ENCODE results near the gene ARHGAP26. TPM values are rescaled to one million over a fixed set of nuclear protein-coding genes. Genes with fewer than 3 reads are reported as not detected.

ARHGAP26 gene
- total RNA-seq, 1 donor from 2014 or later: 8.6 TPM

- Histone ChIP-seq H3K36me3 (ENCODE audit: control insufficient read depth, insufficient read depth, low read length) (no peaks in the 10 kb centered on the region), H3K4me3 (ENCODE audit: low read depth, low read length) (no peak overlapping the region), H3K27me3 (ENCODE audit: control insufficient read depth, insufficient read depth, low read length) (no peaks in the 10 kb centered on the region)
- no peak for DNase-seq (ENCODE audit: low read depth)
- TF ChIP-seq CTCF (IDR thresholded peaks at IDR 0.05; ENCODE audit: insufficient read depth, low read length, poor library complexity, severe bottlenecking): no peak
Observed at GRCh38 chr5:143179126-143179740, 409.1 kb downstream of the ARHGAP26 start.

GRCh38 chr5:143180751-143181150 is 410.6 kb downstream of the ARHGAP26 start:
- no peak for DNase-seq (ENCODE audit: low read depth)
- Histone ChIP-seq H3K4me3 (ENCODE audit: low read depth, low read length) (no peak overlapping the region), H3K36me3 (ENCODE audit: control insufficient read depth, insufficient read depth, low read length) (no peaks in the 10 kb centered on the region), H3K27me3 (ENCODE audit: control insufficient read depth, insufficient read depth, low read length) (no peaks in the 10 kb centered on the region)
- TF ChIP-seq CTCF (IDR thresholded peaks at IDR 0.05; ENCODE audit: insufficient read depth, low read length, poor library complexity, severe bottlenecking): no peak

- Histone ChIP-seq H3K4me3 (ENCODE audit: low read depth, low read length) (no peak overlapping the region), H3K36me3 (ENCODE audit: control insufficient read depth, insufficient read depth, low read length) (no peaks in the 10 kb centered on the region), H3K27me3 (ENCODE audit: control insufficient read depth, insufficient read depth, low read length) (no peaks in the 10 kb centered on the region)
- no peak for TF ChIP-seq CTCF (IDR thresholded peaks at IDR 0.05; ENCODE audit: insufficient read depth, low read length, poor library complexity, severe bottlenecking)
- DNase-seq (ENCODE audit: low read depth): no peak
Observed at GRCh38 chr5:143181173-143181572, 411.0 kb downstream of the ARHGAP26 start.

- Histone ChIP-seq H3K36me3 (ENCODE audit: control insufficient read depth, insufficient read depth, low read length) (no peaks in the 10 kb centered on the region), H3K4me3 (ENCODE audit: low read depth, low read length) (no peak overlapping the region), H3K27me3 (ENCODE audit: control insufficient read depth, insufficient read depth, low read length) (no peaks in the 10 kb centered on the region)
- no peak for DNase-seq (ENCODE audit: low read depth)
- TF ChIP-seq CTCF (IDR thresholded peaks at IDR 0.05; ENCODE audit: insufficient read depth, low read length, poor library complexity, severe bottlenecking): no peak
Observed at GRCh38 chr5:143182106-143182505, 411.9 kb downstream of the ARHGAP26 start.

- Histone ChIP-seq H3K36me3 (ENCODE audit: control insufficient read depth, insufficient read depth, low read length) (no peaks in the 10 kb centered on the region), H3K4me3 (ENCODE audit: low read depth, low read length) (no peak overlapping the region), H3K27me3 (ENCODE audit: control insufficient read depth, insufficient read depth, low read length) (no peaks in the 10 kb centered on the region)
- TF ChIP-seq CTCF (IDR thresholded peaks at IDR 0.05; ENCODE audit: insufficient read depth, low read length, poor library complexity, severe bottlenecking): no peak
- no peak for DNase-seq (ENCODE audit: low read depth)
Observed at GRCh38 chr5:143182901-143183820, 413.0 kb downstream of the ARHGAP26 start.
